Measurements from ENCODE around the gene EPS8L1.

DNA sequence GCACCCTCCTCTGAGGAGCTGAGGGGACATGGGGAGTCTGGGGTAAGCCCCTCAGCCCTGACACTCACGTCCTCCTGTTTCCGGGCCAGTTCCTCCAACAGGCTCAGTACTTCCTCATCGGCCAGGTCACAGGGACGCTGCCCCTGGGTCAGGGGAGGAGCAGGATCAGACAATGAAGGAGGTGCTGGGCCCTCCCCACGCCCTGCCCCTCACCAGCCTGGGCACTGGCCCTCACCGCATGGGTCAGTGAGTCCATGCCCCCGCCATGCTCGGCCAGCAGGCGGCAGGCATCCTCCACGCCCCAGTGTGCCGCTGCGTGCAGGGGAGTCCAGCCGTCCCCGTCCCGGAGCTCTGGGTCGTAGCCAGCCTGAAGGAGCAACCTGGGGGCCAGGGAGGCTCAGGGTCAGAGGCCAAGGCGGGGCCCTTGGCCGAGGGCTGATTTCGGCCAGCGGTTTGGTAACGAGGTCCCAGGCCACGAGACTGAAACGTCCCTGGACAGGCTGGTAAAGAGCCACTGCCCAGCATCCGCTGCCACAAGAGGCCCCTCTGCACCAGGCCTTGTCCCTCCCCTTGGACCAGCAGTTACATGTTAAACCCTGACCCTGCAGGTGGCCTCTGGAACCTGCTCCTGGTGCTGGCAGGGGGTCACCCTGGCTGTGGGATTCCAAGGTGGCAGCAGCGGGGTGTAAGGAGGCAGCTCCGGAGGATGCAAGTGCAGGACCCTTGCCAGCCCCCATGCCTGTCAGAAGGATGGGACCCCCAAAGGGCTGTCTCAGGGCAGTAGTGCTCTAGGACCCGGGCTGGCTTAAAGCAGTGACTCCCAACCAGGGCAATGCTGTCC is 23.3 kb downstream of the EPS8L1 start:
- TF ChIP-seq POLR2A (IDR thresholded peaks at IDR 0.05; ENCODE audit: low read depth, low read length) (no peak), RAD21 (IDR thresholded peaks at IDR 0.05; ENCODE audit: low read length) (no peak), FOS (IDR thresholded peaks at IDR 0.05; ENCODE audit: low read depth, low read length) (no peak), MAZ (IDR thresholded peaks at IDR 0.05; ENCODE audit: borderline replicate concordance, low read depth, low read length) (no peak), SMC3 (IDR thresholded peaks at IDR 0.05; ENCODE audit: low read depth, low read length) (no peak), BHLHE40 (IDR thresholded peaks at IDR 0.05; ENCODE audit: low read depth, low read length) (no peak)
- TF ChIP-seq, protein P1, sequence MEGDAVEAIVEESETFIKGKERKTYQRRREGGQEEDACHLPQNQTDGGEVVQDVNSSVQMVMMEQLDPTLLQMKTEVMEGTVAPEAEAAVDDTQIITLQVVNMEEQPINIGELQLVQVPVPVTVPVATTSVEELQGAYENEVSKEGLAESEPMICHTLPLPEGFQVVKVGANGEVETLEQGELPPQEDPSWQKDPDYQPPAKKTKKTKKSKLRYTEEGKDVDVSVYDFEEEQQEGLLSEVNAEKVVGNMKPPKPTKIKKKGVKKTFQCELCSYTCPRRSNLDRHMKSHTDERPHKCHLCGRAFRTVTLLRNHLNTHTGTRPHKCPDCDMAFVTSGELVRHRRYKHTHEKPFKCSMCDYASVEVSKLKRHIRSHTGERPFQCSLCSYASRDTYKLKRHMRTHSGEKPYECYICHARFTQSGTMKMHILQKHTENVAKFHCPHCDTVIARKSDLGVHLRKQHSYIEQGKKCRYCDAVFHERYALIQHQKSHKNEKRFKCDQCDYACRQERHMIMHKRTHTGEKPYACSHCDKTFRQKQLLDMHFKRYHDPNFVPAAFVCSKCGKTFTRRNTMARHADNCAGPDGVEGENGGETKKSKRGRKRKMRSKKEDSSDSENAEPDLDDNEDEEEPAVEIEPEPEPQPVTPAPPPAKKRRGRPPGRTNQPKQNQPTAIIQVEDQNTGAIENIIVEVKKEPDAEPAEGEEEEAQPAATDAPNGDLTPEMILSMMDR (conservative IDR thresholded peaks at IDR 0.05; ENCODE audit: low read depth, low read length) = no peak
- TF ChIP-seq, protein P2, sequence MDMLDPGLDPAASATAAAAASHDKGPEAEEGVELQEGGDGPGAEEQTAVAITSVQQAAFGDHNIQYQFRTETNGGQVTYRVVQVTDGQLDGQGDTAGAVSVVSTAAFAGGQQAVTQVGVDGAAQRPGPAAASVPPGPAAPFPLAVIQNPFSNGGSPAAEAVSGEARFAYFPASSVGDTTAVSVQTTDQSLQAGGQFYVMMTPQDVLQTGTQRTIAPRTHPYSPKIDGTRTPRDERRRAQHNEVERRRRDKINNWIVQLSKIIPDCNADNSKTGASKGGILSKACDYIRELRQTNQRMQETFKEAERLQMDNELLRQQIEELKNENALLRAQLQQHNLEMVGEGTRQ (IDR thresholded peaks at IDR 0.05; ENCODE audit: low read depth, low read length) = no peak
